ENCODE results near the gene COL5A1. TPM values are rescaled to one million over a fixed set of nuclear protein-coding genes. Genes with fewer than 3 reads are reported as not detected.

Gene COL5A1
- total and polyA plus RNA-seq, 2 experiments from 2014 or later: 211 to 812 TPM

DNA sequence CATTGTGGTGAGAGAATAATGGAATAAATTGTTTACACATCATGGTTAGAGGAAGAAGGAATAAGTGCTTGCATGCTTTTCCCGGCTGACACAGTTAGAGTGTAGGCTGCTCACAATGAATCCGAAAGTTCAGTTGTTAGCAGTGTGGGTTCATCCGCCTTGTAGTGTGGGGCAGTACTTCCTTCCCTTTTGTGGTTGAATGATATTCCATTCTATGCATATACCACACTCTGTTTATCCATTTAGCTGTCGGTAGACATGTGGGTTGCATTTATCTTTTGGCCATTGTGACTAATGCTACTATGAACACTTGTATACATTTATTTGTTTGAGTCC lies 84.0 kb downstream of the COL5A1 start:
- Histone ChIP-seq H3K9me3 (ENCODE audit: low read depth) (no peaks in the 10 kb centered on the region), H3K79me2 (ENCODE audit: insufficient read depth) (peaks cover 97% of the 10 kb centered on the region), H3K9me2 (ENCODE audit: insufficient read depth) (no peaks in the 10 kb centered on the region), H3K4me3 (no peak overlapping the region), H4K20me1 (ENCODE audit: insufficient read depth) (peaks cover 25% of the 10 kb centered on the region), H3K36me3 (ENCODE audit: low read depth) (peaks cover 21% of the 10 kb centered on the region), H2AFZ (no peak overlapping the region), H3K9ac (no peak overlapping the region), H3K27ac (no peak overlapping the region), H3K4me1 (ENCODE audit: insufficient read depth) (peaks cover 3% of the 10 kb centered on the region; the same call in 1 of the 2 replicates), H3K27me3 (replicated peaks; ENCODE audit: insufficient read depth) (no peaks in the 10 kb centered on the region), H3F3A (ENCODE audit: insufficient read depth) (peaks cover 39% of the 10 kb centered on the region), H3K4me2 (ENCODE audit: unreplicated experiment) (no peak overlapping the region)
- 74 to 77% methylated on average over 4 of the region's 4 CpGs for WGBS, 2 experiments (ENCODE audit: low coverage in 1 of 2, low lambda C conversion rate in 2 of 2, missing lambda C conversion rate in 2 of 2)
- DNase-seq: no peak
- in situ Hi-C loops (cut with MboI): no loop called here
- no peak for TF ChIP-seq EZH2phosphoT487 (IDR thresholded peaks at IDR 0.05; ENCODE audit: insufficient read depth, low read depth)
- TF ChIP-seq EZH2 (IDR thresholded peaks at IDR 0.05; ENCODE audit: insufficient read depth, poor library complexity, severe bottlenecking): no peak

DNA sequence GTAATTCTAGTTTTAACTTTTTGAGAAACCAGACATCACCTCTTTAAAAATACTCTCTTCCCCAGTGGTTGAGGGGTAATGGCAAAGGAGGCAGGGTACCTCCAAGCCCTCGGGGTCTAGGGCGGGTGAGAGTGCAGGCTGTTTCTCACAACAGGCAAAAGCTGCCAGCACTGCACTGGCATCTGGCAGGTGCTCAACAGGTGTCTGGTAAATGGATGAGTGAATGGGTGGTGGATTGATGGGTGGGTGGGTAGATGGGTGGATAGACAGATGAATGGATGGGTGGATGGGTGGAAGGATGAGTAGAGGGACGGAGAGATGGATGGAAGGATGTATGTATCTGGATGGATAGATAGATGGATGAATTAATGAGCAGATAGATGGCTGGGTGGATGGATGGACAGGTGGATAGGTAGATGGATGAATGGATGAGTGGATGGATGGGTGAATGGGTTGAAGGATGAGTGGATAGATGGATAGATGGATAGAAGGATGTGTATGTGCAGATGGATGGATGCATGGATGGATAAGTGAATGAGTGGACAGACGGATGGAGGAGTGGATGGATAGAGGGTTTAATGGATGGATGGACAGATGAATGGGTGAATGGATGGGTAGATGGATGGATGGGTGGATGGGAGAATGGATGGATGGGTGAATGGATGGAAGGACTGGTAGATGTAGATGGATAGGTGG lies 84.6 kb downstream of the COL5A1 start:
- Histone ChIP-seq H3K27ac (no peak overlapping the region), H3K9me2 (ENCODE audit: insufficient read depth) (no peaks in the 10 kb centered on the region), H3K27me3 (replicated peaks; ENCODE audit: insufficient read depth) (no peaks in the 10 kb centered on the region), H2AFZ (no peak overlapping the region), H3K79me2 (ENCODE audit: insufficient read depth) (peaks cover 97% of the 10 kb centered on the region), H3F3A (ENCODE audit: insufficient read depth) (peaks cover 43% of the 10 kb centered on the region), H3K9ac (no peak overlapping the region), H3K4me1 (ENCODE audit: insufficient read depth) (peaks cover 7% of the 10 kb centered on the region; the same call in 1 of the 2 replicates), H3K4me3 (no peak overlapping the region), H4K20me1 (ENCODE audit: insufficient read depth) (peaks cover 25% of the 10 kb centered on the region), H3K4me2 (ENCODE audit: unreplicated experiment) (no peak overlapping the region), H3K9me3 (ENCODE audit: low read depth) (no peaks in the 10 kb centered on the region), H3K36me3 (ENCODE audit: low read depth) (peaks cover 21% of the 10 kb centered on the region)
- in situ Hi-C loops (cut with MboI): no loop called here
- no peak for DNase-seq
- WGBS, 2 experiments (ENCODE audit: low coverage in 1 of 2, low lambda C conversion rate in 2 of 2, missing lambda C conversion rate in 2 of 2): 93 to 98% methylated on average over 4 of the region's 4 CpGs
- TF ChIP-seq EZH2 (IDR thresholded peaks at IDR 0.05; ENCODE audit: insufficient read depth, poor library complexity, severe bottlenecking) (no peak), EZH2phosphoT487 (IDR thresholded peaks at IDR 0.05; ENCODE audit: insufficient read depth, low read depth) (no peak)

GRCh38 chr9:134726722-134727034 lies 85.1 kb downstream of the COL5A1 start:
- no peak for DNase-seq
- peaks cover 97% of the 10 kb centered on the region for H3K79me2 ChIP-seq (ENCODE audit: insufficient read depth)
- H3K4me3 ChIP-seq: no peak overlapping the region
- in situ Hi-C loops (cut with MboI): no loop called here
- H3K27ac ChIP-seq: no peak overlapping the region
- H3K9me2 ChIP-seq (ENCODE audit: insufficient read depth): no peaks in the 10 kb centered on the region
- no peaks in the 10 kb centered on the region for H3K27me3 ChIP-seq (replicated peaks; ENCODE audit: insufficient read depth)
- H3K4me1 ChIP-seq (ENCODE audit: insufficient read depth): peaks cover 7% of the 10 kb centered on the region; the same call in 1 of the 2 replicates
- 33 to 50% methylated on average over 1 of the region's 1 CpG for WGBS, 2 experiments (ENCODE audit: low coverage in 1 of 2, low lambda C conversion rate in 2 of 2, missing lambda C conversion rate in 2 of 2)
- H3K4me2 ChIP-seq (ENCODE audit: unreplicated experiment): no peak overlapping the region
- TF ChIP-seq EZH2 (IDR thresholded peaks at IDR 0.05; ENCODE audit: insufficient read depth, poor library complexity, severe bottlenecking) (no peak), EZH2phosphoT487 (IDR thresholded peaks at IDR 0.05; ENCODE audit: insufficient read depth, low read depth) (no peak)
- H4K20me1 ChIP-seq (ENCODE audit: insufficient read depth): peaks cover 20% of the 10 kb centered on the region
- no peaks in the 10 kb centered on the region for H3K9me3 ChIP-seq (ENCODE audit: low read depth)
- no peak overlapping the region for H2AFZ ChIP-seq
- peaks cover 26% of the 10 kb centered on the region for H3K36me3 ChIP-seq (ENCODE audit: low read depth)
- H3F3A ChIP-seq (ENCODE audit: insufficient read depth): peaks cover 43% of the 10 kb centered on the region
- H3K9ac ChIP-seq: no peak overlapping the region

GRCh38 chr9:134728021-134728795 lies 86.6 kb downstream of the COL5A1 start:
- Histone ChIP-seq H2AFZ (no peak overlapping the region), H3K27me3 (replicated peaks; ENCODE audit: insufficient read depth) (no peaks in the 10 kb centered on the region), H3K79me2 (ENCODE audit: insufficient read depth) (peaks cover 97% of the 10 kb centered on the region), H3K4me3 (no peak overlapping the region), H3K4me2 (ENCODE audit: unreplicated experiment) (no peak overlapping the region), H3K9me2 (ENCODE audit: insufficient read depth) (no peaks in the 10 kb centered on the region), H3K27ac (no peak overlapping the region), H3F3A (ENCODE audit: insufficient read depth) (peaks cover 50% of the 10 kb centered on the region), H3K36me3 (ENCODE audit: low read depth) (peaks cover 37% of the 10 kb centered on the region), H3K4me1 (ENCODE audit: insufficient read depth) (peaks cover 7% of the 10 kb centered on the region; the same call in 1 of the 2 replicates), H3K9me3 (ENCODE audit: low read depth) (no peaks in the 10 kb centered on the region), H3K9ac (no peak overlapping the region), H4K20me1 (ENCODE audit: insufficient read depth) (peaks cover 19% of the 10 kb centered on the region)
- in situ Hi-C loops (cut with MboI): no loop called here
- TF ChIP-seq EZH2phosphoT487 (IDR thresholded peaks at IDR 0.05; ENCODE audit: insufficient read depth, low read depth) (no peak), EZH2 (IDR thresholded peaks at IDR 0.05; ENCODE audit: insufficient read depth, poor library complexity, severe bottlenecking) (no peak)
- DNase-seq: no peak
- WGBS, 2 experiments (ENCODE audit: low coverage in 1 of 2, low lambda C conversion rate in 2 of 2, missing lambda C conversion rate in 2 of 2): 80 to 82% methylated on average over 25 to 29 of the region's 29 CpGs
